H1 (cell line): ENCODE data around the gene IL24. TPM values are rescaled to one million over a fixed set of nuclear protein-coding genes. Genes with fewer than 3 reads are reported as not detected.
A peak's percentile ranks its signal among the peaks of the same experiment; 100 is the strongest.

Experiments
- CTCF ChIA-PET: fragments of 300-600 bp; sonication (Branson Sonifier 250); formaldehyde crosslinking; loops from one replicate; lab custom pipeline; 2021; ENCODE audit not compliant: partially characterized antibody; lab: Charles Lee
- POLR2A ChIA-PET: fragments of 300-600 bp; sonication (Branson Sonifier 250); formaldehyde crosslinking; loops from one replicate; lab custom pipeline; 2021; ENCODE audit warnings: inconsistent platforms; ENCODE audit not compliant: partially characterized antibody; lab: Charles Lee
- DNase-seq, 2 experiments: peaks; one replicate each; pipeline versions ENCODE4 v3.0.0 to v3.0.0-alpha.2; 2010 to 2022; ENCODE audit warnings: low spot score in 2 of 2, low read depth in 1 of 2, mixed read lengths in 1 of 2
- FAIRE-seq: peaks from 2 replicates; lab custom pipeline; 2011; peaks lifted over from hg19 to GRCh38; lab: Jason Lieb, UNC
- H2AFZ ChIP-seq: 2 replicates; pipeline ENCODE4 v1.8.1; 2012; ENCODE audit warnings: low read length, inconsistent platforms
- H2AK5ac ChIP-seq: 2 replicates; pipeline ENCODE4 v1.6.1; 2013; ENCODE audit warnings: low read depth, low read length
- H2BK120ac ChIP-seq: replicated peaks from 2 replicates; pipeline ENCODE3; 2013; ENCODE audit warnings: low read depth, low read length, inconsistent platforms
- H2BK12ac ChIP-seq: 2 replicates; pipeline ENCODE4 v1.6.1; 2013; ENCODE audit warnings: low read depth, low read length
- H2BK15ac ChIP-seq: 2 replicates; pipeline ENCODE4 v1.6.1; 2013; ENCODE audit warnings: low read length
- H2BK20ac ChIP-seq: 2 replicates; pipeline ENCODE4 v1.6.1; 2013; ENCODE audit warnings: low read length
- H2BK5ac ChIP-seq: 2 replicates; pipeline ENCODE4 v1.6.1; 2013; ENCODE audit warnings: low read depth, low read length
- H3K14ac ChIP-seq: 2 replicates; pipeline ENCODE4 v1.6.1; 2013; ENCODE audit warnings: inconsistent platforms; ENCODE audit not compliant: insufficient read length
- H3K18ac ChIP-seq: 2 replicates; pipeline ENCODE4 v1.6.1; 2013; ENCODE audit warnings: low read length; ENCODE audit errors: extremely low read depth
- H3K23ac ChIP-seq: 2 replicates; pipeline ENCODE4 v1.6.1; 2013; ENCODE audit warnings: inconsistent platforms; ENCODE audit not compliant: insufficient read length
- H3K23me2 ChIP-seq: 2 replicates; pipeline ENCODE4 v1.6.1; 2013; ENCODE audit warnings: low read depth, low read length
- H3K27ac ChIP-seq: 2 replicates; pipeline ENCODE4 v1.6.1; 2011; ENCODE audit warnings: low read depth, low read length, inconsistent platforms
- H3K27me3 ChIP-seq, 4 experiments: replicated peaks in 1 of 4; 1 replicate in 1 of 4; 2 replicates in 3 of 4; pipeline versions ENCODE4 v1.6.1 to v1.8.1; 2011 to 2013; ENCODE audit warnings: low read length in 3 of 4, mild to moderate bottlenecking in 3 of 4, inconsistent platforms in 2 of 4, mixed read lengths in 2 of 4, moderate library complexity in 1 of 4; ENCODE audit not compliant: control insufficient read depth in 3 of 4, insufficient read depth in 3 of 4; ENCODE audit errors: extremely low read depth in 1 of 4
- H3K36me3 ChIP-seq, 4 experiments: 2 replicates each; pipeline versions ENCODE4 v1.6.1 to v1.8.1; 2011 to 2013; ENCODE audit warnings: mild to moderate bottlenecking in 4 of 4, low read length in 3 of 4, moderate library complexity in 2 of 4, control low read depth in 1 of 4, inconsistent platforms in 1 of 4; ENCODE audit not compliant: insufficient read depth in 4 of 4, control insufficient read depth in 2 of 4
- H3K4ac ChIP-seq: replicated peaks from 2 replicates; pipeline ENCODE3; 2013; ENCODE audit warnings: low read length, low read depth, mixed read lengths, inconsistent platforms; ENCODE audit not compliant: insufficient read length
- H3K4me1 ChIP-seq, 4 experiments: replicated peaks in 1 of 4; 1 replicate in 1 of 4; 2 replicates in 3 of 4; pipeline versions ENCODE4 v1.6.1 to v1.8.1; 2011 to 2013; ENCODE audit warnings: low read length in 3 of 4, inconsistent platforms in 2 of 4, mixed read lengths in 1 of 4; ENCODE audit not compliant: insufficient read depth in 4 of 4, control insufficient read depth in 3 of 4
- H3K4me2 ChIP-seq, 2 experiments: 2 replicates each; pipeline versions ENCODE4 v1.6.1 to v1.8.1; 2011 to 2013; ENCODE audit warnings: low read depth in 2 of 2, low read length in 2 of 2, control low read depth in 1 of 2, inconsistent platforms in 1 of 2, mild to moderate bottlenecking in 1 of 2; ENCODE audit not compliant: insufficient read depth in 1 of 2
- H3K4me3 ChIP-seq, 4 experiments: fragments of 200-600, 300-600 bp in 1 of 4; sonication (generic), shearing (Covaris generic), sonication (Bioruptor Twin) in 1 of 4; 2 replicates each; pipeline versions ENCODE4 v1.5.1 to v1.8.1; 2011 to 2016; ENCODE audit warnings: low read length in 4 of 4, low read depth in 3 of 4, control low read depth in 2 of 4, inconsistent platforms in 2 of 4, mild to moderate bottlenecking in 2 of 4, mixed read lengths in 1 of 4, moderate library complexity in 1 of 4; ENCODE audit not compliant: insufficient read depth in 2 of 4; ENCODE audit errors: extremely low read depth in 1 of 4
- H3K56ac ChIP-seq: replicated peaks from 2 replicates; pipeline ENCODE3; 2013; ENCODE audit warnings: low read depth, mild to moderate bottlenecking, mixed read lengths, low read length, inconsistent platforms; ENCODE audit not compliant: insufficient read length
- H3K79me1 ChIP-seq: 2 replicates; pipeline ENCODE4 v1.6.1; 2013; ENCODE audit warnings: low read depth, low read length, control low read depth
- H3K79me2 ChIP-seq, 2 experiments: 2 replicates each; pipeline versions ENCODE4 v1.6.1 to v1.8.1; 2012 to 2013; ENCODE audit warnings: low read length in 2 of 2, mild to moderate bottlenecking in 2 of 2, inconsistent platforms in 1 of 2; ENCODE audit not compliant: insufficient read depth in 2 of 2, control insufficient read depth in 1 of 2
- H3K9ac ChIP-seq, 4 experiments: replicated peaks in 1 of 4; 1 replicate in 1 of 4; 2 replicates in 3 of 4; pipeline versions ENCODE4 v1.6.1 to v1.8.1; 2011 to 2013; ENCODE audit warnings: low read depth in 3 of 4, low read length in 3 of 4, control low read depth in 2 of 4, mild to moderate bottlenecking in 2 of 4, moderate library complexity in 2 of 4, inconsistent platforms in 1 of 4; ENCODE audit errors: extremely low read depth in 1 of 4
- H3K9me3 ChIP-seq, 2 experiments: 2 replicates each; pipeline versions ENCODE4 v1.6.1 to v1.8.1; 2012 to 2013; ENCODE audit warnings: mild to moderate bottlenecking in 2 of 2, moderate library complexity in 2 of 2, control low read depth in 1 of 2, inconsistent platforms in 1 of 2, low read depth in 1 of 2, low read length in 1 of 2, mixed read lengths in 1 of 2; ENCODE audit not compliant: insufficient read depth in 2 of 2
- H4K20me1 ChIP-seq, 2 experiments: replicated peaks in 1 of 2; 2 replicates each; pipeline versions ENCODE3 to v1.8.1; 2011 to 2013; ENCODE audit warnings: inconsistent platforms in 2 of 2, low read length in 2 of 2, mild to moderate bottlenecking in 1 of 2; ENCODE audit not compliant: insufficient read depth in 2 of 2, control insufficient read depth in 1 of 2
- H4K5ac ChIP-seq: 2 replicates; pipeline ENCODE4 v1.6.1; 2013; ENCODE audit warnings: low read length, low read depth, mixed read lengths, inconsistent platforms; ENCODE audit not compliant: insufficient read length
- H4K8ac ChIP-seq: 2 replicates; pipeline ENCODE4 v1.8.0; 2013; ENCODE audit warnings: mild to moderate bottlenecking, moderate library complexity, low read length, inconsistent platforms; ENCODE audit not compliant: insufficient read depth; ENCODE audit errors: extremely low read depth
- H4K91ac ChIP-seq: replicated peaks from 2 replicates; pipeline ENCODE3; 2013; ENCODE audit warnings: low read length, mixed read lengths, inconsistent platforms; ENCODE audit not compliant: insufficient read length
- EZH2 ChIP-seq: fragments of 200-600 bp; sonication (generic); IDR thresholded peaks from 2 replicates; pipeline ENCODE4 v1.7.1; 2012; ENCODE audit warnings: low read depth, mild to moderate bottlenecking, moderate library complexity, low read length, inconsistent platforms; ENCODE audit not compliant: severe bottlenecking
- JUN ChIP-seq: IDR thresholded peaks from 2 replicates; pipeline ENCODE4 v1.6.1; 2011; ENCODE audit warnings: low read depth, mild to moderate bottlenecking, improper control_type of control experiment, low read length
- KDM1A ChIP-seq: fragments of 200-600, 300-600 bp; sonication (generic); IDR thresholded peaks from 2 replicates; pipeline ENCODE4 v1.7.1; 2016; ENCODE audit warnings: mild to moderate bottlenecking, low read length, borderline replicate concordance
- KDM4A ChIP-seq: IDR thresholded peaks from one replicate; pipeline ENCODE4 v1.7.1; 2012; ENCODE audit warnings: low read depth, mild to moderate bottlenecking, moderate library complexity, low read length, inconsistent platforms; ENCODE audit not compliant: severe bottlenecking
- POLR2AphosphoS5 ChIP-seq: IDR thresholded peaks from 2 replicates; pipeline ENCODE4 v1.6.1; 2011; ENCODE audit warnings: low read depth, low read length
- SP1 ChIP-seq: IDR thresholded peaks from 2 replicates; pipeline ENCODE4 v1.6.1; 2011; ENCODE audit warnings: low read depth, low read length
- WGBS, 2 experiments: shearing (Covaris generic) in 1 of 2; methylation state at CpG; one replicate each; pipeline versions ENCODE4 v1.1.6 to v1.1.7; 2013 to 2015; ENCODE audit warnings: low lambda C conversion rate in 2 of 2, mixed read lengths in 2 of 2, inconsistent platforms in 1 of 2, low coverage in 1 of 2, missing lambda C conversion rate in 1 of 2; ENCODE audit not compliant: insufficient replicate concordance in 2 of 2, insufficient coverage in 1 of 2, insufficient read length in 1 of 2; ENCODE audit errors: extremely low coverage in 1 of 2, missing lambda C conversion rate in 1 of 2; 5-methylcytosine and 5-hydroxymethylcytosine counted together
- polyA plus RNA-seq, 7 experiments: library from polyadenylated mRNA; depleted of rRNA in 3 of 7; stranded (reverse) in 5 of 7; unstranded in 2 of 7; fragments of >200 nt in 5 of 7; fragments of 200-250 nt in 2 of 7; gene quantifications; 1 replicate in 5 of 7; 2 replicates in 1 of 7; 4 replicates in 1 of 7; pipeline versions ENCODE4 v1.2.1 to v1.2.3, GENCODE V29; 2011 to 2013; ENCODE audit warnings: missing spikeins in 2 of 7, mixed read lengths in 2 of 7
- total RNA-seq: library from RNA; stranded (reverse); fragmentation: NEBNext Ultra II Directional; extraction: Animal tissue kit (Norgen Biotek cat#: 25700); gene quantifications from 2 replicates; pipeline ENCODE4 v1.2.1, GENCODE V29; 2021
- TF ChIP-seq, protein P1 (sequence below), 3 experiments: IDR thresholded peaks; 1 replicate in 2 of 3; 2 replicates in 1 of 3; pipeline versions ENCODE4 v1.5.1 to v1.6.1; 2011; ENCODE audit warnings: low read length in 3 of 3, mild to moderate bottlenecking in 3 of 3, inconsistent platforms in 2 of 3, low read depth in 1 of 3, moderate library complexity in 1 of 3; ENCODE audit not compliant: insufficient read depth in 1 of 3; ENCODE audit errors: control extremely low read depth in 1 of 3

IL24 gene
- total and polyA plus RNA-seq, 2 of the 8 experiments (the other 6 are each of a cell fraction or from before 2014, with no cell fraction given), result not detected

DNA sequence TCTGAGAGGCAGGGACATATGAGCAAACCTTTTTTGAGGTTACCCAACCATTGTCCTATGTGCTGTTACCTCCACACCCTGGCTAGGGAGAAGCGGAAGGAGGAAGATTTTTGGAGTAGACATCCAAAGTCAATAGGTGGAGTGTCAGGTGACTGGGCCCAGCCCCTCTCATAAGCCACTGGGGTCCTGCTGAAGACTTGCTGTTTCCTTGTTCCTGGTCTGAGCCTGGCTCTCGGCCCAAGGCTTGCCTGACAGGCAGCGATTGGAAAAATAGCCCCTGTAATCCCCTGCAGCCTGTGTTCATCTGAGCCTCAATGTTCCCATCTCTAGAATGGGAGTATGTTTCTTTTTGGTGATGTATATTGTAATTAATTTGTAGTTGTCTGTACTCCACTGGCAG is 55.9 kb downstream of the IL24 start:
- Histone ChIP-seq H3K9me3 (no peaks in the 10 kb centered on the region), H3K4me2 (no peak overlapping the region), H3K18ac (no peak overlapping the region), H3K27ac (no peak overlapping the region), H3K14ac (no peak overlapping the region), H2BK12ac (no peak overlapping the region), H4K91ac (no peak overlapping the region), H4K8ac (no peak overlapping the region), H3K79me2 (no peaks in the 10 kb centered on the region), H3K4ac (no peak overlapping the region), H3K4me1 (no peaks in the 10 kb centered on the region), H2AFZ (no peak overlapping the region), H3K56ac (no peak overlapping the region), H2BK20ac (no peak overlapping the region), H2AK5ac (no peak overlapping the region), H2BK15ac (no peak overlapping the region), H3K27me3 (peaks cover 0 to 3% (median 0%) of the 10 kb centered on the region in 4 experiments; a peak in 1 of 7 replicates), H2BK5ac (no peak overlapping the region), H3K23me2 (no peaks in the 10 kb centered on the region), H3K4me3 (no peak overlapping the region), H3K23ac (no peak overlapping the region), H3K36me3 (no peaks in the 10 kb centered on the region), H2BK120ac (no peak overlapping the region), H3K79me1 (no peaks in the 10 kb centered on the region), H3K9ac (no peak overlapping the region), H4K20me1 (no peaks in the 10 kb centered on the region), H4K5ac (no peak overlapping the region)
- WGBS, 2 experiments, result 87% methylated on average over 3 of the region's 3 CpGs; no CpG with 5 or more reads in 1 of the 2 experiments
- TF ChIP-seq KDM4A, result no peak
- no peak for TF ChIP-seq SP1
- TF ChIP-seq, protein P1, sequence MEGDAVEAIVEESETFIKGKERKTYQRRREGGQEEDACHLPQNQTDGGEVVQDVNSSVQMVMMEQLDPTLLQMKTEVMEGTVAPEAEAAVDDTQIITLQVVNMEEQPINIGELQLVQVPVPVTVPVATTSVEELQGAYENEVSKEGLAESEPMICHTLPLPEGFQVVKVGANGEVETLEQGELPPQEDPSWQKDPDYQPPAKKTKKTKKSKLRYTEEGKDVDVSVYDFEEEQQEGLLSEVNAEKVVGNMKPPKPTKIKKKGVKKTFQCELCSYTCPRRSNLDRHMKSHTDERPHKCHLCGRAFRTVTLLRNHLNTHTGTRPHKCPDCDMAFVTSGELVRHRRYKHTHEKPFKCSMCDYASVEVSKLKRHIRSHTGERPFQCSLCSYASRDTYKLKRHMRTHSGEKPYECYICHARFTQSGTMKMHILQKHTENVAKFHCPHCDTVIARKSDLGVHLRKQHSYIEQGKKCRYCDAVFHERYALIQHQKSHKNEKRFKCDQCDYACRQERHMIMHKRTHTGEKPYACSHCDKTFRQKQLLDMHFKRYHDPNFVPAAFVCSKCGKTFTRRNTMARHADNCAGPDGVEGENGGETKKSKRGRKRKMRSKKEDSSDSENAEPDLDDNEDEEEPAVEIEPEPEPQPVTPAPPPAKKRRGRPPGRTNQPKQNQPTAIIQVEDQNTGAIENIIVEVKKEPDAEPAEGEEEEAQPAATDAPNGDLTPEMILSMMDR (IDR thresholded peaks at IDR 0.05; ENCODE audit: control extremely low read depth in 1 of 3, insufficient read depth in 1 of 3, low read depth in 1 of 3, low read length in 3 of 3), result no peak
- TF ChIP-seq POLR2AphosphoS5, result no peak
- TF ChIP-seq KDM1A, result 0 out of 2 replicates have a peak, but pooled peaks have one; percentile 24
- no peak for TF ChIP-seq JUN
- no peak for TF ChIP-seq EZH2
- FAIRE-seq, result no peak
- no peak for DNase-seq
- POLR2A ChIA-PET, result no interaction called here
- CTCF ChIA-PET, result interaction anchor here (1.3 to 9.3 kb wide), 4 partner anchors 19 to 155 kb away, joined by 3 to 77 read pairs (median 5); no protein-coding TSS in a partner anchor
